DND-41 (cell line): ENCODE data around the gene SCNN1B.

ENCODE experiments used
- EZH2 ChIP-seq: IDR thresholded peaks from 3 replicates; pipeline ENCODE4 v1.6.1; 2012; ENCODE audit warnings: borderline replicate concordance, low read depth, mild to moderate bottlenecking, moderate library complexity, low read length, inconsistent platforms; ENCODE audit not compliant: severe bottlenecking
- TF ChIP-seq, protein P1 (sequence below): IDR thresholded peaks from 2 replicates; pipeline ENCODE4 v1.5.1; 2012; ENCODE audit warnings: borderline replicate concordance, low read length, moderate library complexity, mild to moderate bottlenecking; ENCODE audit not compliant: poor library complexity, severe bottlenecking; ENCODE audit errors: extremely low read depth

- TF ChIP-seq, protein P1, sequence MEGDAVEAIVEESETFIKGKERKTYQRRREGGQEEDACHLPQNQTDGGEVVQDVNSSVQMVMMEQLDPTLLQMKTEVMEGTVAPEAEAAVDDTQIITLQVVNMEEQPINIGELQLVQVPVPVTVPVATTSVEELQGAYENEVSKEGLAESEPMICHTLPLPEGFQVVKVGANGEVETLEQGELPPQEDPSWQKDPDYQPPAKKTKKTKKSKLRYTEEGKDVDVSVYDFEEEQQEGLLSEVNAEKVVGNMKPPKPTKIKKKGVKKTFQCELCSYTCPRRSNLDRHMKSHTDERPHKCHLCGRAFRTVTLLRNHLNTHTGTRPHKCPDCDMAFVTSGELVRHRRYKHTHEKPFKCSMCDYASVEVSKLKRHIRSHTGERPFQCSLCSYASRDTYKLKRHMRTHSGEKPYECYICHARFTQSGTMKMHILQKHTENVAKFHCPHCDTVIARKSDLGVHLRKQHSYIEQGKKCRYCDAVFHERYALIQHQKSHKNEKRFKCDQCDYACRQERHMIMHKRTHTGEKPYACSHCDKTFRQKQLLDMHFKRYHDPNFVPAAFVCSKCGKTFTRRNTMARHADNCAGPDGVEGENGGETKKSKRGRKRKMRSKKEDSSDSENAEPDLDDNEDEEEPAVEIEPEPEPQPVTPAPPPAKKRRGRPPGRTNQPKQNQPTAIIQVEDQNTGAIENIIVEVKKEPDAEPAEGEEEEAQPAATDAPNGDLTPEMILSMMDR: no peak
- no peak for TF ChIP-seq EZH2
Measured at GRCh38 chr16:23323224-23324030, 21.3 kb downstream of the SCNN1B start.
